ENCODE data around the gene MAML2.
"Not testable (repeated sequence)": the region's sequence is repeated elsewhere in the genome, so short reads cannot be mapped to it uniquely, and the experiment has no call there.

Gene MAML2

GRCh38 chr11:96191752-96192151, 151.2 kb downstream of the MAML2 start:
- TF ChIP-seq CTCF (conservative IDR thresholded peaks at IDR 0.05) (no peak), ZFX (IDR thresholded peaks at IDR 0.05) (no peak)
- H3K27ac ChIP-seq = no peak overlapping the region

- no peak overlapping the region for H3K27ac ChIP-seq
- TF ChIP-seq ZFX (IDR thresholded peaks at IDR 0.05) (no peak), CTCF (conservative IDR thresholded peaks at IDR 0.05) (no peak)
Observed at GRCh38 chr11:96189351-96189750, 153.6 kb downstream of the MAML2 start.

GRCh38 chr11:96188243-96189006, 154.6 kb downstream of the MAML2 start:
- no peak overlapping the region for H3K27ac ChIP-seq
- TF ChIP-seq ZFX (IDR thresholded peaks at IDR 0.05) = no peak
- TF ChIP-seq CTCF (conservative IDR thresholded peaks at IDR 0.05) = no peak

GRCh38 chr11:96187822-96188221, 155.2 kb downstream of the MAML2 start:
- no peak overlapping the region for H3K27ac ChIP-seq
- TF ChIP-seq CTCF (conservative IDR thresholded peaks at IDR 0.05) (no peak), ZFX (IDR thresholded peaks at IDR 0.05) (no peak)

- TF ChIP-seq ZFX (IDR thresholded peaks at IDR 0.05) = no peak
- no peak for TF ChIP-seq CTCF (conservative IDR thresholded peaks at IDR 0.05)
- no peak overlapping the region for H3K27ac ChIP-seq
Observed at GRCh38 chr11:96186806-96187205, 156.2 kb downstream of the MAML2 start.

- no peak overlapping the region for H3K27ac ChIP-seq
- no peak for TF ChIP-seq ZFX (IDR thresholded peaks at IDR 0.05)
- no peak for TF ChIP-seq CTCF (conservative IDR thresholded peaks at IDR 0.05)
Observed at GRCh38 chr11:96185220-96185768, 157.7 kb downstream of the MAML2 start.

GRCh38 chr11:96180937-96181336, 162.1 kb downstream of the MAML2 start:
- H3K27ac ChIP-seq = not testable (repeated sequence)

- TF ChIP-seq CTCF (conservative IDR thresholded peaks at IDR 0.05) = no peak
- no peak for TF ChIP-seq ZFX (IDR thresholded peaks at IDR 0.05)
- no peak overlapping the region for H3K27ac ChIP-seq
Observed at GRCh38 chr11:96180341-96180740, 162.7 kb downstream of the MAML2 start.

Data from C4-2B (cell line).